Measurements from ENCODE around the gene ULK4.

Gene ULK4

GRCh38 chr3:41241161-41241560 lies 720.7 kb downstream of the ULK4 start:
- no peak overlapping the region for H3K4me3 ChIP-seq (ENCODE audit: low read length)
- no peak for TF ChIP-seq ZNF274 (IDR thresholded peaks at IDR 0.05; ENCODE audit: low read depth, low read length)

- TF ChIP-seq ZNF274 (IDR thresholded peaks at IDR 0.05; ENCODE audit: low read depth, low read length) = no peak
- no peak overlapping the region for H3K4me3 ChIP-seq (ENCODE audit: low read length)
Observed at GRCh38 chr3:41239587-41239986, 722.3 kb downstream of the ULK4 start.

DNA sequence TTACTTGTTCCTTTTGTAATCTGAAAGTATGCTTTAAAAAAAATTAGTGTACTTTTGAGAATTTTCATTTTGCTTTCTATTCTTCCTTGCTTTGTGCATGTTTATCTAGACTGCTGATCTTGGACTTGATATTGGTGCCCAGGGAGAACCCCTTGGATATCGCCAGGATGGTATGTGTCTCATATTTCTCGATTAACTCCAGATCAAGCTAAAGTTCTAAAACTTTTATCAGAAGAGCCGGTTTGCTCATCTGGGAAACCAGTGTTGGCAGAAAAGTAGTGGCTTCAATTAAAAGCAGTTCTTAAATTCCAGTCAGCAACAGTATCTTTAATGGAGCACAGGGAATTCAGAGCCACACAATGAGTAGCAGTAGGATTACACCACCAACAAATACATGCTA lies 724.0 kb downstream of the ULK4 start:
- no peak overlapping the region for H3K4me3 ChIP-seq (ENCODE audit: low read length)
- TF ChIP-seq ZNF274 (IDR thresholded peaks at IDR 0.05; ENCODE audit: low read depth, low read length) = no peak

GRCh38 chr3:41236228-41236627 lies 725.7 kb downstream of the ULK4 start:
- no peak overlapping the region for H3K4me3 ChIP-seq (ENCODE audit: low read length)
- TF ChIP-seq ZNF274 (IDR thresholded peaks at IDR 0.05; ENCODE audit: low read depth, low read length) = no peak

DNA sequence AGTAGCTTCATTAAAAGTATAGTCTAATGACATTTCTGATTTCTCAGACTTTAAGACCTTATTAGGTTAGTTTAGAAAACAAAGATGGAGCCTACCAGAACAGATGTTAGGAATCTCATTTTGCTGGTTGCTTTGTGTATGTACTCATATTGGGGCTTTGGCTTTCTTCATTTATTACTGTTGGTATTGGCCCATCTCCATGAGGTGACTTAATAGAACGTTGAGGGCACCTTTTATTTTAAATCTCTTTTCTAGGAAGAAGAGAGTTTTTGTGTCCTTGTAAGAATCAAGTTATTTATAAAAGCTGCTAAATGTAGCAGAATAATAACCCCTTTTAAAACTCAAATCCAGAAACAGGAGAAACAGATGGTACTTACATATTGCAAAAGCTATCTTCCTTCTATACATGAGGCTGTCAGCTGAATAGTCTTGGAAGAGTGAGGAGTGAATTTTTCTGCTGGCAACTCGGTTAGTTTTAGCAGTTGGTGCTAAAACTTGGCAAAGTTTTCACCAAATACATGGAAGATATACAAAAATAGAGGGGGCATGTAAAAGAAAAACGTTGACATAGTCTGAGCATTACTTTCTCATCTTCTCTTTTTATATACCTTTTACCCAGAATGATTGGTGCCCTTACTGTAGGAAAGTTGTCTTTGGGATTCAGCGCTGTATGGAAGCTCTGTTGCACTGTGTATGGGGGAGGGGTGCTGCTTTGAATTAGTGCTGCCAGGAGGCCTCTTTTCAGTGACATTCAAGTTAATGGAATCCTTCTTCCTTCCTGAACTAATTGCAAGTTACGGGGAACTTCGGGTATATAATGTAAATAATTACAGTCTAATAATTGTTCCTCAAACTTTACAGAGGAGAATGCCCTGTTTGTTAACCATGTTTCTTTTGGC lies 726.8 kb downstream of the ULK4 start:
- no peak for TF ChIP-seq ZNF274 (IDR thresholded peaks at IDR 0.05; ENCODE audit: low read depth, low read length)

GRCh38 chr3:41224120-41224806 lies 737.6 kb downstream of the ULK4 start:
- TF ChIP-seq ZNF274 (IDR thresholded peaks at IDR 0.05; ENCODE audit: low read depth, low read length) = no peak
- H3K4me3 ChIP-seq (ENCODE audit: low read length) = no peak overlapping the region

More for the DNA sequence above, 726.8 kb downstream of the ULK4 start:
- H3K4me3 ChIP-seq (ENCODE audit: low read length) = no peak overlapping the region

DNA sequence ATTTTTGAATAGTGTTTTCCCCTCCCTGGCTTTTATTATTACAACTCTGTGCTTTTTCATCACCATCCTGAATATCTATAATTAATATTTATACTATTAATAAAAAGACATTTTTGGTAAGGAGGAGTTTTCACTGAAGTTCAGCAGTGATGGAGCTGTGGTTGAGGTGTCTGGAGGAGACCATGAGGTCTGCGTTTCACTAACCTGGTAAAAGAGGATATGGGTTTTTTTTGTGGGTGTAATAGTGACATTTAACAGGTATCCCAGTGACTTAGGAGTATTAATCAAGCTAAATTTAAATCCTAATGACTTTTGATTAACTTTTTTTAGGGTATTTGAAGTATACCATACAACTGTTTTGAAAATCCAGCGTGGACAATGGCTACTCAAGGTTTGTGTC lies 738.2 kb downstream of the ULK4 start:
- TF ChIP-seq ZNF274 (IDR thresholded peaks at IDR 0.05; ENCODE audit: low read depth, low read length) = no peak
- no peak overlapping the region for H3K4me3 ChIP-seq (ENCODE audit: low read length)

DNA sequence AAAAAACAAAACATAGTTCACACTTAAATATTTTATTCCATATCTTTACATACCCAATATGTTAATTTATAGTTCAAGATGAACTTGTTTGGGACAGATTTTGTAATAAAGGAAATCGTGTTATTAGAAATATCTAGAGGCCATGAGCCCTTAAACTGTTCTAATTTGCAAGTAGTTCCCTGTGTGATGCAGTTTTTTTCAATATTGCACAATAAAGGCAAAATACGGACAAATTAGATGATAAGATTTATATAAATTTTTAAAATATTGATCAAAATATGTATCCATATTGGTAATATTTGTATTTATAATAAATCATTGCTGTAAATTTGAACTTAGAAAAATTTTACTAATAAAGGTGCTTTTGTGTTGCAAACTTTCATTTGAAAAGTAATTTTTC lies 738.8 kb downstream of the ULK4 start:
- TF ChIP-seq ZNF274 (IDR thresholded peaks at IDR 0.05; ENCODE audit: low read depth, low read length) = no peak
- no peak overlapping the region for H3K4me3 ChIP-seq (ENCODE audit: low read length)

GRCh38 chr3:41222501-41222900 lies 739.4 kb downstream of the ULK4 start:
- H3K4me3 ChIP-seq (ENCODE audit: low read length) = no peak overlapping the region
- no peak for TF ChIP-seq ZNF274 (IDR thresholded peaks at IDR 0.05; ENCODE audit: low read depth, low read length)

DNA sequence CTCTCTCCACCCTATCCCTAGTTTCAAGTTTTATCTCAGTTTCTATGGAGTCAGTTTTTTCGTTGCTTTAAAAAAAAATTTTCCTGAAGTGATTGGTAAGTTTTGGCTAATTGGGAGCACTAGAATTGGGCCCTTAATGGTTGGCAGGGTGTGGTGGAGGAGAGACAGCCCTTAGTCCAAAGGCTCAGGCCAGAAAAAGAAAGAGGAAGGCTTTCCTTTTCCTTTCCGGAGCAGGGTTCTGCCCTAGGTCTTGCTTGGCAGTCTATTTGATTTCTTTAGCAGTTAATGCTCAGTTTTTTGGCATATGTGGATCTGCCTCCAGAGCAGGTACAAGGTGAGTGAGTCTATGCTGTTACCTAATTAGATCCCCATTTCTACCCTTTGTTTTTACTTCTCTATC lies 739.9 kb downstream of the ULK4 start:
- TF ChIP-seq ZNF274 (IDR thresholded peaks at IDR 0.05; ENCODE audit: low read depth, low read length) = no peak
- H3K4me3 ChIP-seq (ENCODE audit: low read length) = no peak overlapping the region

DNA sequence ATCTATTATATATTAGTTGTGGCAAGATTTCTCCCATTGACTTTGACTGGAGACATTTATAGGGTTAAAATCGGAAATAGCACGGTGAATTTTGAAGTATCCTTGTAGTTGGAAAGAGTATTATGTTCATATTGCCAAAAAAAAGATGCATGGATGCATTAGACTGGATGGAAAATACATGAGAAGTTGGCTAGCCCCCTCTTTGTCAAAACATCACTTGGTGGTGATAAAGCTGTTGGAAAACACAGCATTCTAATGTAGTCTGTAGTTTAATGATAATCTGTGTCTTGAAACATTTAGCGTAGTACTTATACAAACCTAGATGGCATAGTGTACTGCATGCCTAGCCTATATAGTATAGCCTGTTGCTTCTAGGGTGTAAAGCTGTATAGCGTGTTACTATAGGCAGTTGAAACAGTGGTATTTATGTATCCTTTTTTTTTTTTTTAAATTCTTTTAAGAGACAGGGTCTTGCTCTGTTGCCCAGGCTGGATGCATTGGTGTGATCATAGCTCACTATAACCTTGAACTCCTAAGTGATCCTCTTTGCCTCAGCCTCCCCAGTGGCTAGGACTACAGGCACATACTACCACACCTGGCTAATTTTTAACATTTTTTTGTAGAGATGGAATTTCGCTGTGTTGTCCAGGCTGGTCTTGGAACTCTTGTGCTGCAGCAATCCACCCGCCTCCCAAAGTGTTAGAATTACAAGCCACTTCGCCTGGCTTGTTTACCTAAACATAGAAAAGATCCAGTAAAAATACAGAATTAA lies 740.8 kb downstream of the ULK4 start:
- no peak overlapping the region for H3K4me3 ChIP-seq (ENCODE audit: low read length)
- no peak for TF ChIP-seq ZNF274 (IDR thresholded peaks at IDR 0.05; ENCODE audit: low read depth, low read length)

DNA sequence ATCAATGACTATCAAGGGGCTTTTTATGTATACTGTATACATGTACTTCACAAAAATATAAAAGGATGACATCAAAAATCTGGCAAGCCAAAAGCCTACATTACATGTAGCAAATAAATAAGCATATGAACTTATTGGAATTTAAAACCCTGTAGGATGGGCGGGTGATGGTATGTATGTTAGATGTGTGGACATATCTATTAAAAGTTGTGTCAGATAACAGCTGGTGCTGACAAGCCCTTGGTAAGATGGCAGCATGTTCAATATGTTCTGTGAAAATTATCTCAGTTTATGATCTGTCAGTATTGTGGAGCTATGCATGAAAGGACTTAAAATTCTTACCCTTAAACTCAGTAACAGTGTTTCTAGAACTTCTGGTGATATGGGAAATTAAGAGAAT lies 742.5 kb downstream of the ULK4 start:
- no peak overlapping the region for H3K4me3 ChIP-seq (ENCODE audit: low read length)
- no peak for TF ChIP-seq ZNF274 (IDR thresholded peaks at IDR 0.05; ENCODE audit: low read depth, low read length)

- H3K4me3 ChIP-seq (ENCODE audit: low read length) = no peak overlapping the region
- TF ChIP-seq ZNF274 (IDR thresholded peaks at IDR 0.05; ENCODE audit: low read depth, low read length) = no peak
Observed at GRCh38 chr3:41216993-41217392, 744.9 kb downstream of the ULK4 start.

GRCh38 chr3:41216422-41216821 lies 745.5 kb downstream of the ULK4 start:
- TF ChIP-seq ZNF274 (IDR thresholded peaks at IDR 0.05; ENCODE audit: low read depth, low read length) = no peak
- H3K4me3 ChIP-seq (ENCODE audit: low read length) = no peak overlapping the region

Data from GM08714 (cell line).